BLaER1 treated with 17β-estradiol and CSF1 and Interleukin-3, amounts not matched to agents 10 nM and 100 nM (cell line): ENCODE results near the gene MAPK14.

Experiments used
- H3K27ac ChIP-seq, 11 experiments: shearing (Covaris generic); formaldehyde crosslinking; 2 replicates each; pipeline ENCODE4 v1.8.1; 2022
- H3K27me3 ChIP-seq, 11 experiments: shearing (Covaris generic); formaldehyde crosslinking; 2 replicates each; pipeline ENCODE4 v1.8.1; 2022
- H3K36me3 ChIP-seq, 11 experiments: shearing (Covaris generic); formaldehyde crosslinking; 2 replicates each; pipeline ENCODE4 v1.8.1; 2022
- H3K4me1 ChIP-seq, 10 experiments: shearing (Covaris generic); formaldehyde crosslinking; 2 replicates each; pipeline ENCODE4 v1.8.1; 2022
- H3K4me2 ChIP-seq, 11 experiments: shearing (Covaris generic); formaldehyde crosslinking; 2 replicates each; pipeline ENCODE4 v1.8.1; 2022
- H3K4me3 ChIP-seq, 10 experiments: shearing (Covaris generic); formaldehyde crosslinking; 2 replicates each; pipeline ENCODE4 v1.8.1; 2022
- H3K9ac ChIP-seq, 11 experiments: shearing (Covaris generic); formaldehyde crosslinking; 2 replicates each; pipeline ENCODE4 v1.8.1; 2022
- H3K9me3 ChIP-seq, 11 experiments: shearing (Covaris generic); formaldehyde crosslinking; replicated peaks in 1 of 11; 2 replicates each; pipeline ENCODE4 v1.8.1; 2022
- H4K20me1 ChIP-seq, 11 experiments: shearing (Covaris generic); formaldehyde crosslinking; 2 replicates each; pipeline ENCODE4 v1.8.1; 2022
- Cebpa-rat ChIP-seq, 11 experiments: shearing (Covaris generic); IDR thresholded peaks; 2 replicates each; pipeline ENCODE4 v1.8.1; 2022

Gene MAPK14

DNA sequence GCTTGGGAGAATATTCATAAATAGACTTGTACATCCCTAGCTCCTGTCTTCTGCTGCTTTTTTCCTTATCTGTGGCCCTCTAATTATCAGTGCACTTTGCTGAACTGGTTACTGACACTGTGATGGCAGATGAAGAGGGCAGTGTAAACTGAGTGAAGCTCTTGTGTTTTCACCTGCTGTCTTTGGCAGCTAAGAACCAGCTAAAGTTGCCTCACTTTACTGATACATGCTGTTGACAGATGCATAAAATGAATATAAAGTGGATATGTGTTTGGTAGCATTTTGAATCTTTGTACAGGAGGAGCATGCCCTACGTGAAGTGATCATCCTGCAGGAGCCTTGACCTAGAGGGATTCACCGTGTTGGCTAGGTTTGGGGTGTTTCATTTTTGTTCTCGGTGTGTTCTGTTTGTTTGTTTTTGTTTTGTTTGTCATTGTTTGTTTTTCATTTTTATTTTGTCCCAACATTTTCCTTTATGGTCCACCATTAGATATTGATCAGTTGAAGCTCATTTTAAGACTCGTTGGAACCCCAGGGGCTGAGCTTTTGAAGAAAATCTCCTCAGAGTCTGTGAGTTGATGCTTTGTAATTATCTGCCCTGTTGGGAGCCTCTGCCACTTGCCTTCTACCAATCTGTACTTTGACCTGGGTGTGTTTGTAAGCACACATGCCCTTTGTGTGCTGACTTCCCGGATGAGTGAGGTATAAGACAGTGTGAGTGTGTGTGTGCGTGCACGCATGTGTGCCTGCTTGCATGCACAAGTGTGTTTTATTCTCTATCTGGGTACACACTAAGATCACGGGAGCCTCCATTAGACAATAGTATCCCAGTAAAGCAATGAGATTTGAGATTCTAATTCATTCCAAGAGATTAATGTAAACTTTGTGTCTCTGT, 68.1 kb downstream of the MAPK14 start:
- Histone ChIP-seq H3K27me3 (no peaks in the 10 kb centered on the region), H3K4me3 (no peak overlapping the region), H3K9me3 (no peaks in the 10 kb centered on the region), H3K27ac (no peak overlapping the region), H3K9ac (0 out of 22 replicates have a peak overlapping the region, but pooled peaks of 1 of the 11 experiments have one; percentile 40), H3K36me3 (peaks cover 47 to 79% (median 63%) of the 10 kb centered on the region in 11 experiments), H3K4me2 (no peak overlapping the region), H4K20me1 (peaks cover 0 to 40% (median 14%) of the 10 kb centered on the region in 11 experiments; a peak in 9 of 22 replicates), H3K4me1 (peaks cover 0 to 33% (median 19%) of the 10 kb centered on the region in 10 experiments; a peak in 12 of 20 replicates)
- TF ChIP-seq Cebpa-rat (IDR thresholded peaks at IDR 0.05) = no peak

DNA sequence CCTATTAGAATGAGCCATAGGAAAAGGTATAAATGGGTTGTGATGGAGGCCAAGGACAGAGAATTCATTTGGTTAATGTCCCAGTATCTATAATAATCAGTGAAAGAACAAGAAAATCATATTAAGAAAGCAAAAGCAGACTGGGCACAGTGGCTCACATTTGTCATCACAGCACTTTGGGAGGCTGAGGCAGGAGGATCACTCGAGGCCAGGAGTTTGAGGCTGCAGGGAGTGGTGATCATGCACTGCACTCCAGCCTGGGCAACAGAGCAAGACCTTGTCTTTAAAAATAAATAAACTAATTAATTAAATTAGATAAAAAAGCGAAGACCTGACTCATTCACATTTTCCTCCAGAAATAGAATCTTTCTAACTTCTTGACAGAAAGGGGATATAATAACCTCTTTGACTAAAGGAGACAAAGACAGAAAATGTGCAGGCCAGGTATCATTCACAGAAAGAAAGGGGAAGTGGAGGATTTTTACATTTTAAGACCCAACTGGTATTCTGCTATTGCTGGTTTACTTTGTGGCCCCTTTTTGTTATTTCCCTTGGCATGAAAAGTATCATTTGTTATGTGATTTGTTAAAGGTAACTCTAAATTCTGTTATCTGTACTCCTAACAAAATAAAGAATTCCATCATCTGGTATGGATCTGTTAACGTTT, 70.8 kb downstream of the MAPK14 start:
- 0 out of 22 replicates have a peak overlapping the region, but pooled peaks of 1 of the 11 experiments have one; percentile 7 for H3K4me2 ChIP-seq
- peaks cover 0 to 33% (median 19%) of the 10 kb centered on the region in 10 experiments; a peak in 12 of 20 replicates for H3K4me1 ChIP-seq
- H3K9me3 ChIP-seq = no peaks in the 10 kb centered on the region
- H3K36me3 ChIP-seq = peaks cover 53 to 79% (median 66%) of the 10 kb centered on the region in 11 experiments
- H4K20me1 ChIP-seq = peaks cover 0 to 29% (median 10%) of the 10 kb centered on the region in 11 experiments; a peak in 9 of 22 replicates
- no peak overlapping the region for H3K4me3 ChIP-seq
- no peaks in the 10 kb centered on the region for H3K27me3 ChIP-seq
- no peak for TF ChIP-seq Cebpa-rat (IDR thresholded peaks at IDR 0.05)
- H3K9ac ChIP-seq = no peak overlapping the region
- H3K27ac ChIP-seq = no peak overlapping the region

DNA sequence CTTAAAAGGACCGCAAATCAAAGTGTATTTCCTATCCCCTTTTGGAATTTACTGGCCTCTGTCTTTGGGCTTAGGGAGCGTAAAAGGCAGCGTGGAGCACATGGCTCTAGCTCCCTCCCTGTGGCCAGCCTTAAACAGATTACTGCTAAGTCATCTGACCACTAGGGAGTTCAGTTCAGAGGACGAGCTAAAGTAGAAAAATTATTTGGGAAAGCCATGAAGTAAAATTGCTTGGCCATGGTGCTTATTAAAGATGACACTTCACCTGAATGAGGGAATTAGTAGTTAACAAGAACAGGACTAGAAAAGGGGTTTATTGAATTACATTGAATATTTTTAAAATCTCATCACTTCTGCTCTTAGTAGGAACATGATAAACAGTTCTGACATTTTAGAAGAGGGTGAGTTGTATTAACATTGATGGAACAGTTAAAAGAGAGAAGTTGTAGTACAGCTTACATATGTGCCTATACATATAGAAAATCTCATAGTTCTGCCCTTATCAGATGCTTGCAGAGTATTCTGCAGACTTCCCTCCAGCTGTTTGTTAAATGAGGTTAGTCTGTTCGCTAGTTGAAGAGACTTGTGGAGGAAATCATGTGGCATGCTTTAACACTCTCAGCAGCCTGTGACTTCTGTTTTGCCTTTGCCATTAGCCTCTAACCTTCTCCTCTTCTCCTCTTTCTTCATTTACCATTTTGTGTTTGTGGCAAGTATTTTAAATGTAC, 71.5 kb downstream of the MAPK14 start:
- H3K9ac ChIP-seq = no peak overlapping the region
- peaks cover 0 to 31% (median 9%) of the 10 kb centered on the region in 11 experiments; a peak in 9 of 22 replicates for H4K20me1 ChIP-seq
- H3K4me1 ChIP-seq = peaks cover 0 to 33% (median 19%) of the 10 kb centered on the region in 10 experiments; a peak in 12 of 20 replicates

DNA sequence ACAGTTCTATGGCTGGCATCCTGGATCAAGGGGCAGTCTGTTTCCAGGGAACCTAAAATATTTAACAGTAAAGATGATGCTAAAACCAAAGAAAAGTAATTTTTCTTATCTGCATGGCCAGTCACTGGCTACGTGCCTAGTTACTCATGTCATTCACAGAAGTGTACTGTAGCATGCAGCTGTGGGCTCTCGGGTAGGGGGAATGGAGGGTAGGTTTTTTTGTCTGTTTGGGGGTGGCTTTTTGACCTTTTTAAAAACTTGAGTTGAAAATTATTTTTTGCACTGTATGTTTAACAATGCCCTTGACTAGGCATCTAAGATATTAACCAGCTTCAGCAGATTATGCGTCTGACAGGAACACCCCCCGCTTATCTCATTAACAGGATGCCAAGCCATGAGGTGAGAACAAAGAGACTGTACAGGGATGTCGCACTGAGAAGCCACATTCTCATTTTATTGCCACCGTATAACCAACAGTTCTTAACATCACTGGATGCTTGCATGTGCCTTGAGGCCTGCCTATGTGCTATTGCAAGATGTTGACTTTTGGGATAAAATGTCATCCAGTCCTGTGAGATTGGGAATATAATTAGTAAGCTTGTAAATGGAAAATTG, 72.4 kb downstream of the MAPK14 start:
- Histone ChIP-seq H3K9ac (no peak overlapping the region), H3K27ac (no peak overlapping the region)

More for the DNA sequence above, 71.5 kb downstream of the MAPK14 start:
- peaks cover 60 to 85% (median 73%) of the 10 kb centered on the region in 11 experiments for H3K36me3 ChIP-seq
- no peak overlapping the region for H3K4me3 ChIP-seq
- no peak for TF ChIP-seq Cebpa-rat (IDR thresholded peaks at IDR 0.05)
- no peak overlapping the region for H3K27ac ChIP-seq
- no peaks in the 10 kb centered on the region for H3K9me3 ChIP-seq
- peak overlapping the region in 5 of 11 experiments; percentile 4 to 26 (median 7); a peak in 5 of 22 replicates for H3K4me2 ChIP-seq
- no peaks in the 10 kb centered on the region for H3K27me3 ChIP-seq

DNA sequence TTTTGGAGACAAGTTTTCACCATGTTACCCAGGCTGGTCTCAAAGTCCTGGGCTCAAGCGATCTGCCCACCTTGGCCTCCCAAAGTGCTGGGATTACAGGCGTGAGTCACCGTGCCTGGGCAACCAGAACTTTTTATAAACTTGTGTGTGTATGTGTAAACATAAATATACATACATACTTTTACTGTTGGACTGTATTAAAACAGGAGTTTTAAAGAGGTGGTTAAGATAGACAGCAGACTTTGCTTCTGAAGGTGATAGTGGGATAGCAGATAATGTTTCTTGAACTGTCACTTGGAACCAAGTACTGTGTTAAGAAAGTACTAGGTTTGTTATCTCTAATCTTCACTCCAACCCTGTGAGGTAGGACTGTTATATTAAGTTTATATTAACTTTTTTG, 74.1 kb downstream of the MAPK14 start:
- Histone ChIP-seq H3K4me2 (no peak overlapping the region), H4K20me1 (peaks cover 0 to 24% (median 0%) of the 10 kb centered on the region in 11 experiments; a peak in 10 of 22 replicates), H3K4me1 (peaks cover 0 to 23% (median 12%) of the 10 kb centered on the region in 10 experiments; a peak in 10 of 20 replicates), H3K27ac (no peak overlapping the region), H3K27me3 (no peaks in the 10 kb centered on the region), H3K9me3 (no peaks in the 10 kb centered on the region), H3K4me3 (no peak overlapping the region), H3K9ac (no peak overlapping the region), H3K36me3 (peaks cover 60 to 97% (median 82%) of the 10 kb centered on the region in 11 experiments)
- no peak for TF ChIP-seq Cebpa-rat (IDR thresholded peaks at IDR 0.05)

More for the DNA sequence above, 72.4 kb downstream of the MAPK14 start:
- Histone ChIP-seq H3K4me2 (peak overlapping the region in 4 of 11 experiments; percentile 4 to 26 (median 14); a peak in 5 of 22 replicates), H3K9me3 (no peaks in the 10 kb centered on the region), H3K4me1 (peaks cover 0 to 25% (median 13%) of the 10 kb centered on the region in 10 experiments; a peak in 10 of 20 replicates), H3K4me3 (no peak overlapping the region), H4K20me1 (peaks cover 0 to 30% (median 6%) of the 10 kb centered on the region in 11 experiments; a peak in 10 of 22 replicates), H3K27me3 (no peaks in the 10 kb centered on the region), H3K36me3 (peaks cover 69 to 94% (median 82%) of the 10 kb centered on the region in 11 experiments)
- TF ChIP-seq Cebpa-rat (IDR thresholded peaks at IDR 0.05) = no peak

DNA sequence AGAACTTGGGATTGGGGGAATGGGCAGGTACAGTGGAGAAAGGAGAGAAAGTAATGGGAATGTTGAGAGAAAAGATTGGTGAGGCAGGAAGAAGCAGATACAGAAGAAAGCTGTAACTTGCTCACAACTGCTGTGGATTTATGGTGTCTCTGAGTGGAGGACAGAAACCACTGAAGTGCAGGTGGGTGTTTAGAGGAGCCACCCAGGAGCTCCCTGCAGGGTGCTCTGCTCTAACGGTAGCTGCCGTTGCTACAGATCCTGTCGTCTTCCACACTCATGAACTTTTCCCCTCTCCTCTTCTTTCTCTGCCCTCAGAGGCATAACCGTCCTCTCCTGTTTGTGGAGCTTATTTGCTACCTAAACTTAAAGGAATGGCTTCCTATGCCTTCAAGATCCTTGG, 75.2 kb downstream of the MAPK14 start:
- H3K27me3 ChIP-seq = no peaks in the 10 kb centered on the region
- no peak overlapping the region for H3K4me3 ChIP-seq
- H3K9me3 ChIP-seq = no peaks in the 10 kb centered on the region
- no peak overlapping the region for H3K4me2 ChIP-seq
- H4K20me1 ChIP-seq = peaks cover 0 to 26% (median 5%) of the 10 kb centered on the region in 11 experiments; a peak in 10 of 22 replicates
- H3K36me3 ChIP-seq = peaks cover 64 to 97% (median 84%) of the 10 kb centered on the region in 11 experiments
- no peak for TF ChIP-seq Cebpa-rat (IDR thresholded peaks at IDR 0.05)
- H3K4me1 ChIP-seq = peaks cover 0 to 23% (median 12%) of the 10 kb centered on the region in 10 experiments; a peak in 10 of 20 replicates
- no peak overlapping the region for H3K27ac ChIP-seq
- H3K9ac ChIP-seq = no peak overlapping the region

DNA sequence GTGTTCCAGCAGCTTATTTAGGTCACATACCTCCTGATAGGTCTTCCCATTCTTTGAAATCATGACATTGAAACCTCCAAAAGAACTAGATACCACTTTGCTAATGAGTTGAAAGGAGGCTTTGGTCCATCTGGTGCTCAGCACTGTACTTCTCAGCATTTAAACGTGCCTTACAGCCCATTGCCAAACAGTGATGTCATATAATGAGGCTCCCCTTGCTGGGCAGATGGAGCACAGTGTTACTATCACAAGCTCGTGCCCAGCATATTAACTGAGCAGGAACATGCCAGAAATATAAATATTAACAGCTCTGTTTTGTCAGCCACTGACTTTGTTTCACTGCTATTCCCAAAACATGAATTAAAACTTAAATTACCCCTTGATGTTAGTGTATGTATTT, 77.2 kb downstream of the MAPK14 start:
- H3K36me3 ChIP-seq = peaks cover 83 to 100% (median 97%) of the 10 kb centered on the region in 11 experiments
- peaks cover 0 to 11% (median 0%) of the 10 kb centered on the region in 10 experiments; a peak in 6 of 20 replicates for H3K4me1 ChIP-seq

DNA sequence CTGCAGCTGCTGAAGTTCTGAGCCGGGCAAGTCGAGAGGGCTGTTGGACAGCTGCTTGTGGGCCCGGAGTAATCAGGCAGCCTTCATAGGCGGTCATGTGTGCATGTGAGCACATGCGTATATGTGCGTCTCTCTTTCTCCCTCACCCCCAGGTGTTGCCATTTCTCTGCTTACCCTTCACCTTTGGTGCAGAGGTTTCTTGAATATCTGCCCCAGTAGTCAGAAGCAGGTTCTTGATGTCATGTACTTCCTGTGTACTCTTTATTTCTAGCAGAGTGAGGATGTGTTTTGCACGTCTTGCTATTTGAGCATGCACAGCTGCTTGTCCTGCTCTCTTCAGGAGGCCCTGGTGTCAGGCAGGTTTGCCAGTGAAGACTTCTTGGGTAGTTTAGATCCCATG, 81.5 kb downstream of the MAPK14 start:
- no peak for TF ChIP-seq Cebpa-rat (IDR thresholded peaks at IDR 0.05)

More for the DNA sequence above, 77.2 kb downstream of the MAPK14 start:
- Histone ChIP-seq H3K9me3 (no peaks in the 10 kb centered on the region), H3K27ac (no peak overlapping the region), H4K20me1 (peaks cover 0 to 35% (median 5%) of the 10 kb centered on the region in 11 experiments; a peak in 11 of 22 replicates), H3K4me2 (no peak overlapping the region), H3K27me3 (no peaks in the 10 kb centered on the region), H3K4me3 (no peak overlapping the region), H3K9ac (no peak overlapping the region)
- no peak for TF ChIP-seq Cebpa-rat (IDR thresholded peaks at IDR 0.05)

More for the DNA sequence above, 81.5 kb downstream of the MAPK14 start:
- H3K36me3 ChIP-seq = peaks cover 68 to 89% (median 79%) of the 10 kb centered on the region in 11 experiments
- no peak overlapping the region for H3K27ac ChIP-seq
- H3K4me2 ChIP-seq = no peak overlapping the region
- H3K9me3 ChIP-seq = no peaks in the 10 kb centered on the region
- H3K9ac ChIP-seq = no peak overlapping the region
- H3K4me3 ChIP-seq = no peak overlapping the region
- H3K27me3 ChIP-seq = no peaks in the 10 kb centered on the region
- H3K4me1 ChIP-seq = peaks cover 6 to 25% (median 14%) of the 10 kb centered on the region in 10 experiments
- peaks cover 0 to 29% (median 5%) of the 10 kb centered on the region in 11 experiments; a peak in 11 of 22 replicates for H4K20me1 ChIP-seq
